ENCODE results near the gene USF3. TPM values are rescaled to one million over a fixed set of nuclear protein-coding genes. Genes with fewer than 3 reads are reported as not detected.

The USF3 gene, protein sequence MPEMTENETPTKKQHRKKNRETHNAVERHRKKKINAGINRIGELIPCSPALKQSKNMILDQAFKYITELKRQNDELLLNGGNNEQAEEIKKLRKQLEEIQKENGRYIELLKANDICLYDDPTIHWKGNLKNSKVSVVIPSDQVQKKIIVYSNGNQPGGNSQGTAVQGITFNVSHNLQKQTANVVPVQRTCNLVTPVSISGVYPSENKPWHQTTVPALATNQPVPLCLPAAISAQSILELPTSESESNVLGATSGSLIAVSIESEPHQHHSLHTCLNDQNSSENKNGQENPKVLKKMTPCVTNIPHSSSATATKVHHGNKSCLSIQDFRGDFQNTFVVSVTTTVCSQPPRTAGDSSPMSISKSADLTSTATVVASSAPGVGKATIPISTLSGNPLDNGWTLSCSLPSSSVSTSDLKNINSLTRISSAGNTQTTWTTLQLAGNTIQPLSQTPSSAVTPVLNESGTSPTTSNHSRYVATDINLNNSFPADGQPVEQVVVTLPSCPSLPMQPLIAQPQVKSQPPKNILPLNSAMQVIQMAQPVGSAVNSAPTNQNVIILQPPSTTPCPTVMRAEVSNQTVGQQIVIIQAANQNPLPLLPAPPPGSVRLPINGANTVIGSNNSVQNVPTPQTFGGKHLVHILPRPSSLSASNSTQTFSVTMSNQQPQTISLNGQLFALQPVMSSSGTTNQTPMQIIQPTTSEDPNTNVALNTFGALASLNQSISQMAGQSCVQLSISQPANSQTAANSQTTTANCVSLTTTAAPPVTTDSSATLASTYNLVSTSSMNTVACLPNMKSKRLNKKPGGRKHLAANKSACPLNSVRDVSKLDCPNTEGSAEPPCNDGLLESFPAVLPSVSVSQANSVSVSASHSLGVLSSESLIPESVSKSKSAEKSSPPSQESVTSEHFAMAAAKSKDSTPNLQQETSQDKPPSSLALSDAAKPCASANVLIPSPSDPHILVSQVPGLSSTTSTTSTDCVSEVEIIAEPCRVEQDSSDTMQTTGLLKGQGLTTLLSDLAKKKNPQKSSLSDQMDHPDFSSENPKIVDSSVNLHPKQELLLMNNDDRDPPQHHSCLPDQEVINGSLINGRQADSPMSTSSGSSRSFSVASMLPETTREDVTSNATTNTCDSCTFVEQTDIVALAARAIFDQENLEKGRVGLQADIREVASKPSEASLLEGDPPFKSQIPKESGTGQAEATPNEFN (N-terminal part only)
- 10 to 100 TPM; 28.4 to 31.9 TPM for total RNA-seq
- 59.0 to 65.5 reads per million in 2 donors for total RNA-seq

DNA sequence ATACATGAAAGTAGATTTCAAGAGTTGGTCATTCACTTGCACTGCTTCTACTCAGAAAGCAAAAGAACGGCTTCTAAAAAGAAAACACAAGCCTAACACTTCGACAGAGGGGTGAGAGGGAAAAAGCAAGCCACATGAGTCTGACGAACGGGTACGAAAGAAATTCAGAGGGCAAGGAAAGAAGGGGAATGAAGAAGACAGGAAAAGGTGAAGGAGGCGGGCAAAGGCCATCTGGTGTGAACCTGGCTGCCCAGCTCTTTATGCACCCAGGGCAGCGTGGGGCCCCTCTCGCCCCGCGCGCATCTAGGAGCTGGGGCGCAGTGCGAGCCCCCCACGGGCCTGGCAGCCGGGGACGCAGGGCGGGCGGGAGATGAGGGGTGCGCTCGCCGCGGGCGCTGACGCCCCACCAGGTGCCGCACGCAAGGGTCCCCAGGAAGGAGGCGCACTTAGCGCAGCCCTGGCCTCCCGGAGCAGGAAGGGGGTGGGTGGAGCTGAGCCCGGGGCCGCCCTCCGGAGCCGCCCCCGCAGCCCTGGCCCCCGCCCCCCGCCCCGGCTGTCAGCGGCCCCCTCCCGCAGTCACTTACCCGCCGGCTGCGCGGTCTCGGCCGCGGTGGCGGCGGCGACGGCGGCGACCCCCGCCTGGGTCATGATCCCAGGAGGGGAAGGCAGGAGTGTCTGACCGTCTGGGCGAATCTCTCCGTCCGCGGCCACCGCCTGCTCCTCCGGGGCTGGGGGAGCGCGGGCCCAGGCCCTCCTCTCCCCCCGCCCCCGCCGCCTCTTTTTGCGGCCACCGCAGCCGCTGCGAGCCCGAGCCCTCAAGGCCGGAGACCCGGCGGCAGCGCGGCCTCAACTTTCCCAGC lies at the start of gene USF3:
TSS of gene USF3 (minus strand) at position 857 of the 860 bp plus-strand sequence. CDS start 21,764 bp downstream, outside the sequence.
- peak; percentile 74 for ATAC-seq
- H3K4me3 Mint-ChIP-seq = peak within 1 kb of the TSS; percentile 99
- peaks cover 23% of the 10 kb centered on the region for H3K4me1 Mint-ChIP-seq
- peak within 1 kb of the TSS; percentile 96 for H3K27ac Mint-ChIP-seq
- no peaks in the 10 kb centered on the region for H3K27me3 Mint-ChIP-seq
- H3K9me3 ChIP-seq (ENCODE audit: control insufficient read depth, low read length, poor library complexity, severe bottlenecking) = no peaks in the 10 kb centered on the region
- DNase-seq = peak; percentile 67 to 87 (median 83)
- H3K36me3 Mint-ChIP-seq (ENCODE audit: low read depth) = peaks cover 2% of the 10 kb centered on the region

GRCh38 chr3:113745756-113746547 lies 49.5 kb upstream of the USF3 start, which contains the start of gene NAA50:
Gene NAA50, minus strand, starts transcription at chr3:113746249. Its CDS starts 300 bp downstream, at chr3:113745949.
- H3K4me3 Mint-ChIP-seq = peak within 1 kb of the TSS; percentile 98
- peak; percentile 84 to 93 (median 90) for DNase-seq

GRCh38 chr3:113744941-113745755 lies 48.7 kb upstream of the USF3 start:
- no peaks in the 10 kb centered on the region for H3K27me3 Mint-ChIP-seq
- peak; percentile 72 for ATAC-seq
- H3K4me3 Mint-ChIP-seq = peak overlapping the region; percentile 98
- DNase-seq = peak; percentile 51 to 66 (median 64)
- H3K36me3 Mint-ChIP-seq (ENCODE audit: low read depth) = peaks cover 4% of the 10 kb centered on the region
- H3K4me1 Mint-ChIP-seq = peaks cover 52% of the 10 kb centered on the region
- no peaks in the 10 kb centered on the region for H3K9me3 ChIP-seq (ENCODE audit: control insufficient read depth, low read length, poor library complexity, severe bottlenecking)
- peak overlapping the region; percentile 100 for H3K27ac Mint-ChIP-seq

More at GRCh38 chr3:113745756-113746547, 49.5 kb upstream of the USF3 start, which contains the start of gene NAA50:
- no peaks in the 10 kb centered on the region for H3K9me3 ChIP-seq (ENCODE audit: control insufficient read depth, low read length, poor library complexity, severe bottlenecking)
- Mint-ChIP-seq H3K4me1 (peaks cover 50% of the 10 kb centered on the region), H3K27me3 (no peaks in the 10 kb centered on the region), H3K36me3 (ENCODE audit: low read depth) (peaks cover 4% of the 10 kb centered on the region), H3K27ac (peak within 1 kb of the TSS; percentile 100)
- ATAC-seq = peak; percentile 79

- Mint-ChIP-seq H3K27me3 (no peaks in the 10 kb centered on the region), H3K27ac (peak overlapping the region; percentile 75), H3K4me1 (peaks cover 47% of the 10 kb centered on the region), H3K36me3 (ENCODE audit: low read depth) (peaks cover 4% of the 10 kb centered on the region), H3K4me3 (peak overlapping the region; percentile 19)
- ATAC-seq (no peak), DNase-seq (no peak)
- no peaks in the 10 kb centered on the region for H3K9me3 ChIP-seq (ENCODE audit: control insufficient read depth, low read length, poor library complexity, severe bottlenecking)
Observed at GRCh38 chr3:113743006-113743630, 46.7 kb upstream of the USF3 start.

DNA sequence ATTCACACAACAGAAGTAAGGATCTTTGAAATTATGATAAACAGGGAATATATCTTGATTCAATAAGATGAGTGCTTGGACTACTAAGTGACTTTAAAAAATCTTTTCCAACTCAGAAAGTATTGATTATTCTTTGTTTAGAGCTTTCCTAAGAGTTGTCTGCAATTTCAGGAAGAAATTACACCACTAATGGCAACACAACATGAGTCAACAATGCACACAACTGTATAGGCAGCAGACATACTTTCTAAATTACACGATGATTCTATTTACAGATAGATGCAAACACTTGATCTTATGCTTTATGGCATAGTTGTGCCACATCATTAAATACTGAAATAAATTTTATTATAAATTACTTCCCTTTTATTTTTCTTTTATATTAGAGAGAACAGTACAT lies 45.2 kb upstream of the USF3 start:
- H3K9me3 ChIP-seq (ENCODE audit: control insufficient read depth, low read length, poor library complexity, severe bottlenecking) = no peaks in the 10 kb centered on the region
- ATAC-seq (no peak), DNase-seq (no peak)
- Mint-ChIP-seq H3K4me3 (no peak overlapping the region), H3K27me3 (no peaks in the 10 kb centered on the region), H3K27ac (peak overlapping the region; percentile 75), H3K36me3 (ENCODE audit: low read depth) (peaks cover 2% of the 10 kb centered on the region), H3K4me1 (peaks cover 45% of the 10 kb centered on the region)

DNA sequence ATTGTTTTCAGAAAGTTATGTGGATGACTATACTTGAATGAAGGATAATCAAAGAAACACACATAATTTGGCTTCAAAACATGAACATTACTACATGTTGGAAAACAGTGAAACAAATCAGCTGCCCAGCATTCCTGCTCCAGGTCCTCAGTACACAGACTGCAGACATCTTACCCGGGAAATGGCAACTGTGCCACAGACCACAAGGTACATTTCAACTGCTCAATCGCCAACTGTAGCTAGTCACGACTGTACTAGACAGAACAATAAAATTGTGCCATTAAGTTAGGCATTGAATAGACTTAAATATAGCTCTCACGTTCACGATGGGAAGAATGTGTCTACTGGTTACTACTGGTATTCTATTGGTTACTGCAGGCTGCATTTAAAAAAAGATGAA lies 44.6 kb upstream of the USF3 start:
- no peaks in the 10 kb centered on the region for H3K9me3 ChIP-seq (ENCODE audit: control insufficient read depth, low read length, poor library complexity, severe bottlenecking)
- H3K27ac Mint-ChIP-seq = no peak overlapping the region
- no peak overlapping the region for H3K4me3 Mint-ChIP-seq
- H3K36me3 Mint-ChIP-seq (ENCODE audit: low read depth) = peaks cover 2% of the 10 kb centered on the region
- H3K4me1 Mint-ChIP-seq = peaks cover 43% of the 10 kb centered on the region
- ATAC-seq = no peak
- H3K27me3 Mint-ChIP-seq = no peaks in the 10 kb centered on the region
- no peak for DNase-seq

DNA sequence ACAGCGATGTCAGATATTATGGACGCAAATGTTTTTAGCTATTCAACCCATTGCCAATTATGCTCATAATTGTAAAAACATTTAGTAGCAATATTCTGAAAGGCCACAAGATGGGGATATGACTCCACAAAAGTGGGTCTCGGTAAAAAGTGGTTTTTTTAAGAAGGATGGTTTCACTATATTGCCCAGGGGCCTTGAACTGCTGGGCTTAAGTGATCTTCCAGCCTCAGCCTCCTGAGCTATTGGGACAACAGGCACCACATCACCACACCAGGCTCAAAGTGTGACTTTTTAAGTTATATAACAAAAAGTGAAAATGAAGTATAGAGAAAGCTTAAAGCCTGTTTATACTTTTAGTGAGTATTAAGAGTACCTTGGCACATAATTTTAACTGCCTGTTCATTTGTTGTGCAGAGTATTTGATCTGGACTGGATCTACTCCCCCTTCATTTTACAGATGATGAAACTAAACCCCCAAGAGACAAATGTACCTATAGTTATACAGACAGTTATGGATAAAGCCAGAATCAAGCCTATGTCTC lies 40.2 kb upstream of the USF3 start:
- Mint-ChIP-seq H3K4me1 (peaks cover 30% of the 10 kb centered on the region), H3K4me3 (no peak overlapping the region), H3K36me3 (ENCODE audit: low read depth) (no peaks in the 10 kb centered on the region), H3K27ac (peak overlapping the region; percentile 83), H3K27me3 (no peaks in the 10 kb centered on the region)
- H3K9me3 ChIP-seq (ENCODE audit: control insufficient read depth, low read length, poor library complexity, severe bottlenecking) = no peaks in the 10 kb centered on the region
- ATAC-seq (peak; percentile 90), DNase-seq (no peak)

- no peaks in the 10 kb centered on the region for H3K27me3 Mint-ChIP-seq
- no peak overlapping the region for H3K4me3 Mint-ChIP-seq
- peaks cover 16% of the 10 kb centered on the region for H3K4me1 Mint-ChIP-seq
- ATAC-seq (no peak), DNase-seq (no peak)
- no peaks in the 10 kb centered on the region for H3K36me3 Mint-ChIP-seq (ENCODE audit: low read depth)
- no peak overlapping the region for H3K27ac Mint-ChIP-seq
- H3K9me3 ChIP-seq (ENCODE audit: control insufficient read depth, low read length, poor library complexity, severe bottlenecking) = no peaks in the 10 kb centered on the region
Observed at GRCh38 chr3:113731694-113732093, 35.3 kb upstream of the USF3 start.

GRCh38 chr3:113730550-113730949 lies 34.1 kb upstream of the USF3 start:
- ATAC-seq (no peak), DNase-seq (no peak)
- no peaks in the 10 kb centered on the region for H3K9me3 ChIP-seq (ENCODE audit: control insufficient read depth, low read length, poor library complexity, severe bottlenecking)
- no peaks in the 10 kb centered on the region for H3K36me3 Mint-ChIP-seq (ENCODE audit: low read depth)
- H3K4me1 Mint-ChIP-seq = peaks cover 17% of the 10 kb centered on the region
- no peak overlapping the region for H3K4me3 Mint-ChIP-seq
- no peaks in the 10 kb centered on the region for H3K27me3 Mint-ChIP-seq
- no peak overlapping the region for H3K27ac Mint-ChIP-seq

GRCh38 chr3:113728661-113729060 lies 32.2 kb upstream of the USF3 start:
- DNase-seq (no peak), ATAC-seq (no peak)
- Mint-ChIP-seq H3K27ac (peak overlapping the region; percentile 60), H3K4me3 (no peak overlapping the region), H3K36me3 (ENCODE audit: low read depth) (no peaks in the 10 kb centered on the region), H3K27me3 (no peaks in the 10 kb centered on the region), H3K4me1 (peaks cover 16% of the 10 kb centered on the region)
- H3K9me3 ChIP-seq (ENCODE audit: control insufficient read depth, low read length, poor library complexity, severe bottlenecking) = no peaks in the 10 kb centered on the region
